ENCODE data around the gene ZFHX3.

DNA sequence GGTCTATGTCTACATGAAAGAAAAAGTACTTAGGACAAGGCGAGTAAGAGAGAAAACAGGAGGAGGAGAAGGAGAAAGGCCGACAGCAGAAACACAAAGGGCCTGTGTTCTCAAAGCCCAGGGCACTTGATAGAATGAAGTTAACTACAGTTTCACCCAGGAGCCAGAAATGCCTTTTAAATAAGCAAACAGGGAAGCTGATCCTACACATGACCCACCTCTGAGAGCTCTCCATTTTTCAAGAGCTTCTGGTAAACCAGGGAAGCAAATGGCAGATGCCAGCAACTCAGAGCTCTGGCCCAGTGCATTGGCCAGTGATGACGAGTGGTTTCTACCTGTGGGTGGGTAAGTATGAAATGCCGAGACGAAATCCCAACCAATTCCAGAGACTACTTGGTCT is 163.4 kb downstream of the ZFHX3 start:
- TF ChIP-seq ZNF384 (IDR thresholded peaks at IDR 0.05) (no peak), HDGF (IDR thresholded peaks at IDR 0.05; ENCODE audit: borderline replicate concordance) (no peak), SUZ12 (IDR thresholded peaks at IDR 0.05) (no peak), SP1 (IDR thresholded peaks at IDR 0.05) (no peak), NFRKB (IDR thresholded peaks at IDR 0.05) (no peak), FOXM1 (IDR thresholded peaks at IDR 0.05; ENCODE audit: borderline replicate concordance) (no peak), LEF1 (IDR thresholded peaks at IDR 0.05; ENCODE audit: borderline replicate concordance) (no peak), BHLHE40 (IDR thresholded peaks at IDR 0.05; ENCODE audit: borderline replicate concordance) (no peak), TARDBP (IDR thresholded peaks at IDR 0.05) (no peak), CTBP1 (IDR thresholded peaks at IDR 0.05; ENCODE audit: borderline replicate concordance) (no peak), ARNT (IDR thresholded peaks at IDR 0.05) (no peak)
- TF ChIP-seq, protein P1, sequence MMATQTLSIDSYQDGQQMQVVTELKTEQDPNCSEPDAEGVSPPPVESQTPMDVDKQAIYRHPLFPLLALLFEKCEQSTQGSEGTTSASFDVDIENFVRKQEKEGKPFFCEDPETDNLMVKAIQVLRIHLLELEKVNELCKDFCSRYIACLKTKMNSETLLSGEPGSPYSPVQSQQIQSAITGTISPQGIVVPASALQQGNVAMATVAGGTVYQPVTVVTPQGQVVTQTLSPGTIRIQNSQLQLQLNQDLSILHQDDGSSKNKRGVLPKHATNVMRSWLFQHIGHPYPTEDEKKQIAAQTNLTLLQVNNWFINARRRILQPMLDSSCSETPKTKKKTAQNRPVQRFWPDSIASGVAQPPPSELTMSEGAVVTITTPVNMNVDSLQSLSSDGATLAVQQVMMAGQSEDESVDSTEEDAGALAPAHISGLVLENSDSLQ (IDR thresholded peaks at IDR 0.05) = no peak
